HCT116 (cell line): ENCODE data around the gene EFCAB12. TPM values are rescaled to one million over a fixed set of nuclear protein-coding genes. Genes with fewer than 3 reads are reported as not detected.
"Not testable (repeated sequence)": the region's sequence is repeated elsewhere in the genome, so short reads cannot be mapped to it uniquely, and the experiment has no call there.

Source experiments
- ATAC-seq: fragments of 200-7000 bp; cut with Tn5 transposase; 2 replicates; pipeline ENCODE4 v1.9.1; 2020; ENCODE audit warnings: mild to moderate bottlenecking, moderate library complexity
- BruUV-seq: library from RNA; stranded (reverse); fragments of 400-500 nt; replicated peaks from 2 replicates; lab custom pipeline; 2021; lab: Mats Ljungman, UMichigan
- CTCF ChIA-PET: fragments of 300-600 bp; sonication (Branson Sonifier 250); formaldehyde crosslinking; loops from one replicate; lab custom pipeline; 2021; ENCODE audit warnings: antibody characterized with exemption; lab: Charles Lee
- POLR2A ChIA-PET: fragments of 300-600, 350-600 bp; sonication (Branson Sonifier 250); formaldehyde crosslinking; loops from one replicate; lab custom pipeline; 2021; ENCODE audit warnings: antibody characterized with exemption; lab: Charles Lee
- RAD21 ChIA-PET, 2 experiments: fragments of 300-600 bp; sonication (Branson Sonifier 250); formaldehyde crosslinking; loops; one replicate each; lab custom pipeline; 2023; ENCODE audit warnings: low total read pairs in 2 of 2; ENCODE audit not compliant: uncharacterized antibody in 2 of 2, unreplicated experiment in 2 of 2, low non-redundant PET in 1 of 2; lab: Charles Lee
- DNase-seq: peaks from one replicate; pipeline ENCODE4 v3.0.0-alpha.2; 2010; ENCODE audit warnings: low read depth, low spot score
- H2AFZ ChIP-seq: fragments of 200-600 bp; shearing (Covaris generic), sonication (generic); 2 replicates; pipeline ENCODE4 v1.6.1; 2017; ENCODE audit warnings: low read depth, mixed run types, mixed read lengths, antibody characterized with exemption, low read length; ENCODE audit not compliant: poor library complexity, severe bottlenecking
- H3K27ac ChIP-seq: 2 replicates; pipeline ENCODE4 v1.5.1; 2012; ENCODE audit warnings: low read depth, low read length
- H3K27me3 ChIP-seq: fragments of 200-600 bp; sonication (generic); 2 replicates; pipeline ENCODE4 v1.6.1; 2016; ENCODE audit warnings: mixed run types, low read length, mixed read lengths; ENCODE audit not compliant: insufficient read depth
- H3K36me3 ChIP-seq, 2 experiments: fragments of 200-500 bp in 1 of 2; fragments of 200-600 bp in 1 of 2; sonication (Bioruptor generic) in 1 of 2; sonication (generic) in 1 of 2; 2 replicates each; pipeline versions ENCODE4 v1.5.1 to v1.6.1; 2014 to 2016; ENCODE audit warnings: low read length in 2 of 2, inconsistent platforms in 1 of 2, mixed read lengths in 1 of 2, mixed run types in 1 of 2; ENCODE audit not compliant: insufficient read depth in 2 of 2, control insufficient read depth in 1 of 2
- H3K4me1 ChIP-seq, 2 experiments: fragments of 200-600 bp in 1 of 2; sonication (generic) in 1 of 2; 2 replicates each; pipeline versions ENCODE4 v1.5.1 to v1.6.1; 2012 to 2017; ENCODE audit warnings: low read length in 2 of 2, inconsistent platforms in 1 of 2, mild to moderate bottlenecking in 1 of 2, mixed read lengths in 1 of 2, mixed run types in 1 of 2, moderate library complexity in 1 of 2; ENCODE audit not compliant: insufficient read depth in 2 of 2, control insufficient read depth in 1 of 2
- H3K4me2 ChIP-seq: fragments of 200-600 bp; sonication (generic); 2 replicates; pipeline ENCODE4 v1.6.1; 2017; ENCODE audit warnings: mixed run types, low read length, mixed read lengths
- H3K4me3 ChIP-seq, 2 experiments: fragments of 200-600 bp in 1 of 2; sonication (generic) in 1 of 2; replicated peaks in 1 of 2; 2 replicates each; pipeline ENCODE4 v1.5.1; 2011 to 2016; ENCODE audit warnings: low read length in 2 of 2, control low read depth in 1 of 2, low read depth in 1 of 2, mild to moderate bottlenecking in 1 of 2, mixed read lengths in 1 of 2, mixed run types in 1 of 2
- H3K79me2 ChIP-seq: fragments of 200-600 bp; sonication (generic); 2 replicates; pipeline ENCODE4 v1.6.1; 2017; ENCODE audit warnings: mild to moderate bottlenecking, mixed run types, low read length, moderate library complexity, mixed read lengths; ENCODE audit not compliant: insufficient read depth
- H3K9ac ChIP-seq: fragments of 200-600 bp; sonication (generic); 2 replicates; pipeline ENCODE4 v1.6.1; 2016; ENCODE audit warnings: low read length, mixed read lengths
- H3K9me2 ChIP-seq: fragments of 200-600 bp; sonication (generic), shearing (Covaris generic); 2 replicates; pipeline ENCODE4 v1.6.1; 2017; ENCODE audit warnings: mixed run types, mild to moderate bottlenecking, moderate library complexity; ENCODE audit not compliant: insufficient read depth
- H3K9me3 ChIP-seq, 2 experiments: fragments of 200-500 bp in 1 of 2; fragments of 200-600 bp in 1 of 2; sonication (Bioruptor generic) in 1 of 2; sonication (generic) in 1 of 2; 2 replicates each; pipeline ENCODE4 v1.6.1; 2014 to 2017; ENCODE audit warnings: low read length in 2 of 2, mixed read lengths in 2 of 2, inconsistent platforms in 1 of 2, low read depth in 1 of 2, mild to moderate bottlenecking in 1 of 2, mixed run types in 1 of 2, moderate library complexity in 1 of 2; ENCODE audit not compliant: control insufficient read depth in 1 of 2, insufficient read depth in 1 of 2
- H4K20me1 ChIP-seq: fragments of 200-600 bp; sonication (generic), shearing (Covaris generic); 2 replicates; pipeline ENCODE4 v1.6.1; 2017; ENCODE audit warnings: mixed run types, mild to moderate bottlenecking, moderate library complexity; ENCODE audit not compliant: insufficient read depth
- CBX3 ChIP-seq: IDR thresholded peaks from 2 replicates; pipeline ENCODE4 v1.6.1; 2012; ENCODE audit warnings: low read depth
- EGR1 ChIP-seq: IDR thresholded peaks from 2 replicates; pipeline ENCODE4 v1.6.1; 2012; ENCODE audit warnings: low read depth
- EZH2 ChIP-seq: fragments of 200-600 bp; sonication (generic); IDR thresholded peaks from 2 replicates; pipeline ENCODE4 v1.6.1; 2017; ENCODE audit warnings: antibody characterized with exemption, mixed run types
- JUND ChIP-seq: IDR thresholded peaks from 2 replicates; pipeline ENCODE4 v1.6.1; 2012
- POLR2A ChIP-seq: IDR thresholded peaks from 2 replicates; pipeline ENCODE4 v1.7.0; 2011; ENCODE audit warnings: borderline replicate concordance; ENCODE audit not compliant: insufficient read depth, insufficient read length; ENCODE audit errors: extremely low read depth
- POLR2AphosphoS5 ChIP-seq: IDR thresholded peaks from 2 replicates; pipeline ENCODE4 v1.6.1; 2011; ENCODE audit warnings: mild to moderate bottlenecking, low read depth, low read length, moderate library complexity
- RAD21 ChIP-seq: IDR thresholded peaks from 2 replicates; pipeline ENCODE4 v1.6.1; 2012; ENCODE audit warnings: low read depth, mild to moderate bottlenecking
- REST ChIP-seq: IDR thresholded peaks from 2 replicates; pipeline ENCODE4 v1.6.1; 2012; ENCODE audit warnings: low read depth
- SIN3A ChIP-seq: IDR thresholded peaks from 2 replicates; pipeline ENCODE4 v1.6.1; 2012; ENCODE audit warnings: low read depth
- YY1 ChIP-seq: IDR thresholded peaks from 2 replicates; pipeline ENCODE4 v1.6.1; 2011; ENCODE audit warnings: low read length, low read depth, moderate library complexity, mild to moderate bottlenecking; ENCODE audit not compliant: insufficient replicate concordance; ENCODE audit errors: extremely low read depth
- ZNF274 ChIP-seq: fragments of 200-500 bp; sonication (Bioruptor generic); IDR thresholded peaks from 2 replicates; pipeline ENCODE4 v1.6.1; 2014; ENCODE audit warnings: mild to moderate bottlenecking, low read depth, low read length, inconsistent platforms
- intact Hi-C: fragments of 100-400 bp; cut with micrococcal nuclease; formaldehyde crosslinking; loops from 2 replicates; pipeline ENCODE4 v1.10.0; 2022
- total RNA-seq: library from RNA; stranded (reverse); gene quantifications from one replicate; pipeline ENCODE4 v1.2.1, GENCODE V29; 2021; ENCODE audit not compliant: unreplicated experiment
- TF ChIP-seq, protein P1 (sequence below), 3 experiments: fragments of 200-600 bp in 1 of 3; sonication (generic) in 1 of 3; IDR thresholded peaks in 2 of 3; conservative IDR thresholded peaks in 1 of 3; 2 replicates each; pipeline ENCODE4 v1.5.1; 2012 to 2017; ENCODE audit warnings: low read depth in 2 of 3, low read length in 2 of 3, antibody characterized with exemption in 1 of 3, borderline replicate concordance in 1 of 3, control low read depth in 1 of 3, mild to moderate bottlenecking in 1 of 3, mixed read lengths in 1 of 3, mixed run types in 1 of 3, moderate library complexity in 1 of 3; ENCODE audit not compliant: insufficient read depth in 1 of 3

Gene EFCAB12
- total RNA-seq, 1 experiment from 2014 or later: 0.42 TPM

DNA sequence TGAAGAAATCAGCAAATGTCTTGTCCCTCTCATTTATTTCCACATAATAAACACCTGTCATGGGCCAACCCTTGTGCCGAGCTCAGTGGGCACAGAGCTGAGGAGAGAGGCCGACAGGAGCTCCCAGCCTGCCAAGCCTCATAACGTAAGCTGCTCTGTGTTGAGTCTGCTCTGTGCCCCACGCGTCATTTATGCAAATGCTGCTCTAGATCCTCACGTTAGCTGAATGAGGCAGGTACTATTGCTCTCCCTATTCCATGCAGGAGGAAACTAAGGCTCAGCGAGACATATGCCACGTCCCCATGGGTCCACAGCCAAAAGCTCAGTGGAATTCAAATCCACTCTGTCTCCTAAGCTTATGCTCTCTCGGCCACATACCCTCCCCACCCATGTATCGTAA lies 41.5 kb downstream of the EFCAB12 start:
- H3K27me3 ChIP-seq: no peaks in the 10 kb centered on the region
- H3K4me2 ChIP-seq: no peak overlapping the region
- H3K4me1 ChIP-seq: peaks cover 23 to 26% of the 10 kb centered on the region in 2 experiments
- no peaks in the 10 kb centered on the region for H4K20me1 ChIP-seq
- H2AFZ ChIP-seq: no peak overlapping the region
- BruUV-seq: no TSS peak
- intact Hi-C loops: no loop called here
- peaks cover 8 to 25% of the 10 kb centered on the region in 2 experiments; a peak in 3 of 4 replicates for H3K36me3 ChIP-seq
- H3K27ac ChIP-seq: no peak overlapping the region
- H3K4me3 ChIP-seq: no peak overlapping the region
- ATAC-seq (no peak), DNase-seq (no peak)
- H3K9ac ChIP-seq: no peak overlapping the region
- ChIA-PET POLR2A (no interaction called here), RAD21 (no interaction called here), CTCF (no interaction called here)
- no peaks in the 10 kb centered on the region for H3K9me2 ChIP-seq
- H3K9me3 ChIP-seq: no peaks in the 10 kb centered on the region
- TF ChIP-seq JUND (no peak), EGR1 (no peak), REST (no peak), POLR2AphosphoS5 (no peak), EZH2 (no peak), CBX3 (no peak), YY1 (no peak), SIN3A (no peak), ZNF274 (no peak), RAD21 (no peak), POLR2A (no peak)
- TF ChIP-seq, protein P1, sequence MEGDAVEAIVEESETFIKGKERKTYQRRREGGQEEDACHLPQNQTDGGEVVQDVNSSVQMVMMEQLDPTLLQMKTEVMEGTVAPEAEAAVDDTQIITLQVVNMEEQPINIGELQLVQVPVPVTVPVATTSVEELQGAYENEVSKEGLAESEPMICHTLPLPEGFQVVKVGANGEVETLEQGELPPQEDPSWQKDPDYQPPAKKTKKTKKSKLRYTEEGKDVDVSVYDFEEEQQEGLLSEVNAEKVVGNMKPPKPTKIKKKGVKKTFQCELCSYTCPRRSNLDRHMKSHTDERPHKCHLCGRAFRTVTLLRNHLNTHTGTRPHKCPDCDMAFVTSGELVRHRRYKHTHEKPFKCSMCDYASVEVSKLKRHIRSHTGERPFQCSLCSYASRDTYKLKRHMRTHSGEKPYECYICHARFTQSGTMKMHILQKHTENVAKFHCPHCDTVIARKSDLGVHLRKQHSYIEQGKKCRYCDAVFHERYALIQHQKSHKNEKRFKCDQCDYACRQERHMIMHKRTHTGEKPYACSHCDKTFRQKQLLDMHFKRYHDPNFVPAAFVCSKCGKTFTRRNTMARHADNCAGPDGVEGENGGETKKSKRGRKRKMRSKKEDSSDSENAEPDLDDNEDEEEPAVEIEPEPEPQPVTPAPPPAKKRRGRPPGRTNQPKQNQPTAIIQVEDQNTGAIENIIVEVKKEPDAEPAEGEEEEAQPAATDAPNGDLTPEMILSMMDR (IDR thresholded peaks at IDR 0.05 in 2 of 3, conservative IDR thresholded peaks at IDR 0.05 in 1 of 3; ENCODE audit: borderline replicate concordance in 1 of 3, insufficient read depth in 1 of 3, low read depth in 2 of 3, low read length in 2 of 3): no peak
- no peaks in the 10 kb centered on the region for H3K79me2 ChIP-seq

DNA sequence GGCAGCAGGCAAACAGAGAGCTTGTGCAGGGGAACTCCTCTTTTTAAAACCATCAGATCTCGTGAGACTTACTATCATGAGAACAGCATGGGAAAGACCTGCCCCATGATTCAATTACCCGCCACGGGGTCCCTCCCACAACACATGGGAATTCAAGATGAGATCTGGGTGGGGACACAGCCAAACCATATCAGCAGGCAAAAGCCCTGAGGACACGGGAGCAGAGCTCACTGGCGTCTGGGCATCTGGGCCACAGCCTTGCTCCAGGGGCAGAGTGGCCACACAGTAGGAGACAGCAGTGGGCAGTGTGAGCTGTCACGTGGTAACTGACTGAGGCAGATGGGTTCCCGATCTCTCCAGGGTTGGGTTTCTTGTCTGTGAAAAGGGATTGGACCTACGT lies 42.9 kb downstream of the EFCAB12 start:
- H3K9ac ChIP-seq, intact Hi-C loops, CTCF ChIA-PET, H3K9me3 ChIP-seq, DNase-seq, H4K20me1 ChIP-seq, H3K27me3 ChIP-seq, H3K79me2 ChIP-seq, H3K27ac ChIP-seq, BruUV-seq, H3K4me2 ChIP-seq, H3K4me3 ChIP-seq, H3K9me2 ChIP-seq, RAD21 ChIA-PET, ATAC-seq, H2AFZ ChIP-seq: not testable (repeated sequence)
- H3K4me1 ChIP-seq: peaks cover 23 to 26% of the 10 kb centered on the region in 2 experiments
- peaks cover 2 to 15% of the 10 kb centered on the region in 2 experiments; a peak in 1 of 4 replicates for H3K36me3 ChIP-seq
- POLR2A ChIA-PET: interaction anchor here (0.7 kb wide), 1 partner anchor 365 kb away, joined by 3 read pairs; no protein-coding TSS in a partner anchor
